Measurements from ENCODE around the gene MMP23B.
"Not testable (repeated sequence)": the region's sequence is repeated elsewhere in the genome, so short reads cannot be mapped to it uniquely, and the experiment has no call there.

Gene MMP23B

DNA sequence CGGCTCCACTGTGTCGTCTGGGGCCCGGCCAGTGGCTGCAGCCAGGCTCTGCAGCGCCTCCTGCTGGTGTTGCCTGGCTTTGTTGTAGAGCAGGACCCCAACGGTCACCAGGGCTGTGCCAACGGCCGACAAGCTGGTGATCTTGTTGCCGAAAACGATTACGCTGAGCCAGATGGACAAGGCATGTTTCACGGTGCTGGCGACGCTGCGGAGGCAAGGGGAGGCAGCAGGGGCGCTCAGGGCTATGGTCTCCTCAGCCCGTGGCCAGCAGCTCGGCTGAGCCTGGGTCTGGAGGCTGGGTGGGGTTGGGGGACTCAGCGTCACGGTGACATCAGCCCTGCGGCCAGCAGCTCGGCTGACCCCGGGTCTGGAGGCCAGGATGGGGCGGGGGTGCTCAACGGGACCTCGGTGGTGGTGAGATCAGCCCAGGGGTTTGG is 33.9 kb downstream of the MMP23B start:
- H3K4me3 ChIP-seq (ENCODE audit: control insufficient read depth, low read depth, low read length): no peak overlapping the region
- DNase-seq (ENCODE audit: low read depth): no peak
- peak; percentile 39 for TF ChIP-seq CTCF (conservative IDR thresholded peaks at IDR 0.05; ENCODE audit: control insufficient read depth, insufficient read depth, low read depth, low read length)

DNA sequence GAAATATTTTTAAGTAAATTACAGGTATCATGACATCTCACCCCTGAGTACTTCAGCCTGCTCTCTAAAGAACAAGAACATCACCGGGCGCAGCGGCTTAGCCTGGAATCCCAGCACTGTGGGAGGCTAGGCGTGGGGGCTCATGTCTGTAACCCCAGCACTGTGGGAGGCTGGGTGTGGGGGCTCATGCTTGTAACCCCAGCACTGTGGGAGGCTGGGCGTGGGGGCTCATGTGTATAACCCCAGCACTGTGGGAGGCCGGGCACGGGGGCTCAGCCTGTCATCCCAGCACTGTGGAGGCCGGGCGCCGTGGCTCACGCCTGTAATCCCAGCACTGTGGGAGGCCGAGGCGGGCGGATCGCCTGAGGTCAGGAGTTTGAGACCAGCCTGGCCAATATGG is 34.6 kb downstream of the MMP23B start:
- DNase-seq (ENCODE audit: low read depth): no peak
- TF ChIP-seq CTCF (conservative IDR thresholded peaks at IDR 0.05; ENCODE audit: control insufficient read depth, insufficient read depth, low read depth, low read length): no peak

DNA sequence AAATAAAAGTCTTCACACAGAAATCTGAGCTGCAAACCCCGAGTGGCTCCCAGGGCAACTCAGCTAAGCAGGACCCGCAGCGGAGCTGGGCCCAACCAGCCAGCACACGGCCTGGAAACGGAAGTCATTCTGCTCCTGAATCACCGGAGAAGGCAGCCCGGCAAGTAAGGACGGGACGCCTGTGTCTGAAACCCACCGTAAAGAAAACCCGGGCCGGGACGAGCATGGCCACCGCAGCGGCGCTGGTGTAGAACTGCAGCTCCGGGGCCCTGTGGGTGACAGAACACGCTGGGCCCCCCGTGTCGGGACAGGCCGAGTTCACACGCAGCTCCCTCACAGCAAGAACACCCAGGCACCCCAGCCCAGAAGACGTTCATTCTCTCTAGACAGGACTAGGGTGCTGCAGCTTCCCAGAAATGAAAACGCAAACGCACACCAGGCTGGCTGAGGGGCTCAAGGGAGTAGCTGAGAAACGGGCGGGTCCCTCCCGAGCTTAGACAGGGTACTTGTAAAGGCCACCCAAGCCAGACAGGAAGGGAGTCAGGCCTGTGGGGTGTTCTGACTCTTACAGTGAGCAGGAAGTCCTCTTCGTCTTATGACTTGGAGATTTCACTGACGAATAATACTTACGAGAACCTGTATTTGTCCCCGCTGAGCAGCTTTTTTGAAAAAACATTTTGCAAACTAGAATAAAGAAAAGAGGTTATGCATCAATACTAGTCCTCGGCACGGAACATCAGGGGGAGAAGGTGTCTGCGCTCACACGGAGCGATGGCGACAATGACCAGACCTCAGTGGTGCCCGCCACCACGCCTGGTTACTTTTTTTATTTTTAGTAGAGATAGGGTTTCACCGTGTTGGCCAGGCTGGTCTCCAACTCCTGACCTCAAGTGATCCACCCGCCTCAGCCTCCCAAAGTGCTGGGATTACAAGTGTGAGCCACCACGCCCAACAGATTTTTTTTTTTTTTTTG is 37.8 kb downstream of the MMP23B start:
- no peak overlapping the region for H3K4me3 ChIP-seq (ENCODE audit: control insufficient read depth, low read depth, low read length)
- DNase-seq (ENCODE audit: low read depth): no peak
- no peak for TF ChIP-seq CTCF (conservative IDR thresholded peaks at IDR 0.05; ENCODE audit: control insufficient read depth, insufficient read depth, low read depth, low read length)

More for the DNA sequence above, 34.6 kb downstream of the MMP23B start:
- H3K4me3 ChIP-seq (ENCODE audit: control insufficient read depth, low read depth, low read length): no peak overlapping the region

- DNase-seq (ENCODE audit: low read depth): no peak
- no peak for TF ChIP-seq CTCF (conservative IDR thresholded peaks at IDR 0.05; ENCODE audit: control insufficient read depth, insufficient read depth, low read depth, low read length)
- no peak overlapping the region for H3K4me3 ChIP-seq (ENCODE audit: control insufficient read depth, low read depth, low read length)
Measured at GRCh38 chr1:1670866-1671265, 38.9 kb downstream of the MMP23B start.

- no peak overlapping the region for H3K4me3 ChIP-seq (ENCODE audit: control insufficient read depth, low read depth, low read length)
- no peak for TF ChIP-seq CTCF (conservative IDR thresholded peaks at IDR 0.05; ENCODE audit: control insufficient read depth, insufficient read depth, low read depth, low read length)
- DNase-seq (ENCODE audit: low read depth): no peak
Measured at GRCh38 chr1:1671365-1672119, 39.6 kb downstream of the MMP23B start.

DNA sequence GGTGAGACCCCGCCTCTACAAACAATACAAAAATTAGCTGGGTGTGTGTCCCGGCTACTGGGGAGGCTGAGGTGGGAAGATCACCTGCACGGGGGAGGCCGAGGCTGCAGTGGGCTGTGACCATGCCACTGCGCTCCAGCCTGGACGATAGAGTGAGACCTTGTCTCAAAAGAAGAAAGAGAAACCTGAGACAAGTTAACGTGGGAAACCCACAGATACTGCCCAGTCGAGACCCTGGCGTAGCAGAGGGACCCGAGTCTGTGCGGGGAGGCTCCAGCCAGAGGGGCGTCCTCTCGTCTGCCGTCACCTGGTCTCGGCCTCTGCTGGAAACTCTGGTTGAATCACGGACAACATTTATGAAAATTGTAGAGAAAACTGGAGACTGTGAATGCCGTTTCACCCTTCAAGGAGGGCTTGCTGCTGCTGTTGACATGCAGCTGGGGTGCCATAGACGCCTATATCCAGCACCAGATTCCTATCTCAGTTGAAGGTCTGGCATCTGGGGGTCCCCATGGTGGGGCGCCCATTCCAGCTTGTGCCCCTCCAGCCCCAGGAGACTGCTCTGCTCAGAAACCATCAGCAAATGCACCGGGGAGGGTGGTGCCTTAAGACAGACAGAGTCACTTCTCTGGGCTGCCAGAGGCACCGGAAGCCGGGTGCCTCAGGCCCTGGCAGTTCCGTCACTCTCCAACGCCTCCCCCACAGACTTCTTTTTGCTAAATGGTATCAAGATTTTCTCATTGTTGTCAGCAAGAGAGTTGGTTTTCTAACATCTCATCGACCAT is 40.4 kb downstream of the MMP23B start:
- H3K4me3 ChIP-seq (ENCODE audit: control insufficient read depth, low read depth, low read length): no peak overlapping the region
- no peak for DNase-seq (ENCODE audit: low read depth)
- TF ChIP-seq CTCF (conservative IDR thresholded peaks at IDR 0.05; ENCODE audit: control insufficient read depth, insufficient read depth, low read depth, low read length): no peak

GRCh38 chr1:1674806-1675205 is 42.8 kb downstream of the MMP23B start:
- not testable (repeated sequence) for H3K4me3 ChIP-seq (ENCODE audit: control insufficient read depth, low read depth, low read length); DNase-seq (ENCODE audit: low read depth)

DNA sequence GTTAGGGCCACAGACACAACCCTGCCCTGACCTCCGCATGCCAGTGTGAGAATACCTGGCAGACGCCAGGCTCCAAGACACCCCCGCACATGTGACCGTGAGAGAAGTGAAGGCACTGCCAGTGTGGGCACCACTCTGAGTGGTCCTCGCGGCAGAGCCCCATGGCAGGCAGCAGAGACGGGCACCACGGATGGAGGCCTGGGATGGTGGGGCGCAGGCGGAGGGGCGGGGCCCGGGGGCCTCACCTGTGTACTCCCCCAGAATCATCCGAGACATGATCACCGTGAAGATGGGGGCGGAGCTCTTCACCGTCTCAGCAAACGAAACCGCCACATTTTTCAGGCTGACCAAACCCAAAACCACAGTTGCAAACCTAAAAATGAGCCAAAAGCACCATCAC is 43.2 kb downstream of the MMP23B start:
- not testable (repeated sequence) for H3K4me3 ChIP-seq (ENCODE audit: control insufficient read depth, low read depth, low read length); DNase-seq (ENCODE audit: low read depth)

GRCh38 chr1:1676087-1676486 is 44.1 kb downstream of the MMP23B start:
- DNase-seq (ENCODE audit: low read depth); H3K4me3 ChIP-seq (ENCODE audit: control insufficient read depth, low read depth, low read length): not testable (repeated sequence)
